GM12873 (cell line): ENCODE results near the gene WBP2NL.
A peak's percentile ranks its signal among the peaks of the same experiment; 100 is the strongest.

ENCODE experiments used
- CTCF ChIP-seq: IDR thresholded peaks from 2 replicates; pipeline ENCODE4 v1.5.1; 2012; ENCODE audit warnings: low read depth, mild to moderate bottlenecking, moderate library complexity, low read length, control low read depth; ENCODE audit not compliant: insufficient read depth; ENCODE audit errors: missing control alignments

The WBP2NL gene

DNA sequence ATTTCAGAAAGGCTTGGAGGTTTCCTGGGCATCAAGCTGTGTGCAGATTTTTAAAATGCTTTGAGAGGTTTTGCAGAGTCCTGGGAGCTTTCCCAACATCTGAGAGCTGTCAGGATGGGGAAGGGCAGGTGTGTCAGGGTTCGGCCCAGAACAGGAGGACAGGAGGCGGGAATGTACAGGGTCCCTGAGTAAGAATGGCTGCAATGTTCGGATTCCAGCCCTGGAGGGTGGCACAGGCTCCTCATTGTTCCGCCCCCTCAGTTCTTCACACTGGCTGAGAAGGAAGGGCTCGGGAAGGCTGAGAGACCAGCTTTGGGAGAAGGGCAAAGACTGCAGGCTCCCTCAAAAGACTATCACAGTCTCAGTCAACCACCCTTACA, 34.5 kb upstream of the WBP2NL start:
- no peak for TF ChIP-seq CTCF

- no peak for TF ChIP-seq CTCF
Measured at GRCh38 chr22:41966225-41966606, 32.4 kb upstream of the WBP2NL start.

GRCh38 chr22:41966607-41967240, 31.9 kb upstream of the WBP2NL start:
- TF ChIP-seq CTCF = peak; percentile 69

- TF ChIP-seq CTCF = no peak
Measured at GRCh38 chr22:41968601-41969000, 30.0 kb upstream of the WBP2NL start.

GRCh38 chr22:41969110-41969646, 29.4 kb upstream of the WBP2NL start, which contains the start of gene SEPTIN3:
SEPTIN3 (plus strand) TSS chr22:41969443; CDS start chr22:41971493, 2,050 bp downstream.
- TF ChIP-seq CTCF = no peak

GRCh38 chr22:41970601-41971000, 28.0 kb upstream of the WBP2NL start:
- TF ChIP-seq CTCF = no peak

DNA sequence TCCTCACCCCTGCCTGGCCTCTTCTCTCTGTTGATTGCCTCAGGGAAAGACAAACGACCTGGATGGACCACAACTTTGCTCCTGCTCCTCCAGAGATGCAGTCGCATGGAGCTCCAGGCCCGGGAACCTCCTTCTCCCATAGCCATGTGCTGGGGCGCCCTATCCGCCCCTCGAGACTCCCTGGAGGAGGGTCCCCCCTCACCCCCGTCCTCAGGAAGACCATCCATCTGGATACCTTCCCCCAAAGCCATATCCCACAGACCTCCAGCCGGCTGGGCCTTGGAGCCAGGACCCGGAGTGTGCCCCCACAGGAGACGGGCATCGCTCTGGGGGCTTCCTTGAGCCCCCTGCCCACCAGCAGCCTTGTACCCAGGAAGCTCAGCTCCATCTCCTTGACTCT, 27.2 kb upstream of the WBP2NL start:
- no peak for TF ChIP-seq CTCF
